Nephron (organoid): ENCODE measurements around the gene GNB1L.
A peak's percentile ranks its signal among the peaks of the same experiment; 100 is the strongest.

Experiments used
- H3K27ac Mint-ChIP-seq, 3 experiments: 2 replicates each; pipeline ENCODE4 v1.8.0; 2020; ENCODE audit warnings: mixed read lengths in 3 of 3, mild to moderate bottlenecking in 2 of 3, moderate library complexity in 1 of 3
- H3K27me3 Mint-ChIP-seq: 2 replicates; pipeline ENCODE4 v1.8.0; 2021; ENCODE audit warnings: low read depth, mild to moderate bottlenecking, moderate library complexity, mixed read lengths
- H3K36me3 Mint-ChIP-seq: 2 replicates; pipeline ENCODE4 v1.8.0; 2020; ENCODE audit warnings: low read depth, mixed read lengths
- H3K4me1 Mint-ChIP-seq: 2 replicates; pipeline ENCODE4 v1.8.0; 2020; ENCODE audit warnings: mixed read lengths
- H3K4me3 Mint-ChIP-seq, 3 experiments: 2 replicates each; pipeline ENCODE4 v1.8.0; 2020; ENCODE audit warnings: mild to moderate bottlenecking in 3 of 3, mixed read lengths in 3 of 3, moderate library complexity in 2 of 3
- H3K9me3 Mint-ChIP-seq: 2 replicates; pipeline ENCODE4 v1.8.0; 2020; ENCODE audit warnings: mixed read lengths
- CTCF ChIP-seq, 3 experiments: fragments of 200-600 bp; sonication (generic); IDR thresholded peaks; one replicate each; pipeline ENCODE4 v1.5.0; 2021; ENCODE audit warnings: antibody characterized with exemption in 3 of 3; ENCODE audit not compliant: unreplicated experiment in 3 of 3

Gene GNB1L

GRCh38 chr22:19743651-19744050, 111.0 kb downstream of the GNB1L start:
- Mint-ChIP-seq H3K27ac (no peak overlapping the region), H3K36me3 (no peaks in the 10 kb centered on the region), H3K9me3 (no peaks in the 10 kb centered on the region), H3K27me3 (peaks cover 20% of the 10 kb centered on the region), H3K4me3 (no peak overlapping the region), H3K4me1 (peaks cover 22% of the 10 kb centered on the region)
- TF ChIP-seq CTCF (IDR thresholded peaks at IDR 0.05; ENCODE audit: unreplicated experiment in 3 of 3): no peak

- H3K27ac Mint-ChIP-seq: no peak overlapping the region
- TF ChIP-seq CTCF (IDR thresholded peaks at IDR 0.05; ENCODE audit: unreplicated experiment in 3 of 3): no peak
- no peaks in the 10 kb centered on the region for H3K36me3 Mint-ChIP-seq
- H3K27me3 Mint-ChIP-seq: peaks cover 14% of the 10 kb centered on the region
- H3K4me1 Mint-ChIP-seq: peaks cover 19% of the 10 kb centered on the region
- H3K9me3 Mint-ChIP-seq: no peaks in the 10 kb centered on the region
- H3K4me3 Mint-ChIP-seq: no peak overlapping the region
Observed at GRCh38 chr22:19743081-19743480, 111.6 kb downstream of the GNB1L start.

GRCh38 chr22:19742160-19743066, 112.3 kb downstream of the GNB1L start:
- TF ChIP-seq CTCF (IDR thresholded peaks at IDR 0.05; ENCODE audit: unreplicated experiment in 3 of 3): no peak
- Mint-ChIP-seq H3K4me3 (no peak overlapping the region), H3K36me3 (no peaks in the 10 kb centered on the region), H3K27ac (no peak overlapping the region), H3K27me3 (peaks cover 14% of the 10 kb centered on the region), H3K9me3 (no peaks in the 10 kb centered on the region), H3K4me1 (peaks cover 19% of the 10 kb centered on the region)

GRCh38 chr22:19741053-19741452, 113.6 kb downstream of the GNB1L start:
- no peaks in the 10 kb centered on the region for H3K36me3 Mint-ChIP-seq
- peaks cover 24% of the 10 kb centered on the region for H3K27me3 Mint-ChIP-seq
- no peak overlapping the region for H3K4me3 Mint-ChIP-seq
- H3K4me1 Mint-ChIP-seq: peaks cover 24% of the 10 kb centered on the region
- no peaks in the 10 kb centered on the region for H3K9me3 Mint-ChIP-seq
- TF ChIP-seq CTCF (IDR thresholded peaks at IDR 0.05; ENCODE audit: unreplicated experiment in 3 of 3): no peak
- H3K27ac Mint-ChIP-seq: peak overlapping the region in 1 of 3 experiments; percentile 59

GRCh38 chr22:19740586-19740985, 114.1 kb downstream of the GNB1L start:
- peaks cover 27% of the 10 kb centered on the region for H3K27me3 Mint-ChIP-seq
- H3K9me3 Mint-ChIP-seq: no peaks in the 10 kb centered on the region
- peaks cover 24% of the 10 kb centered on the region for H3K4me1 Mint-ChIP-seq
- TF ChIP-seq CTCF (IDR thresholded peaks at IDR 0.05; ENCODE audit: unreplicated experiment in 3 of 3): no peak
- no peak overlapping the region for H3K4me3 Mint-ChIP-seq
- no peaks in the 10 kb centered on the region for H3K36me3 Mint-ChIP-seq
- H3K27ac Mint-ChIP-seq: no peak overlapping the region
